ENCODE measurements around the gene ZNF217.
"Not testable (repeated sequence)": the region's sequence is repeated elsewhere in the genome, so short reads cannot be mapped to it uniquely, and the experiment has no call there.

DNA sequence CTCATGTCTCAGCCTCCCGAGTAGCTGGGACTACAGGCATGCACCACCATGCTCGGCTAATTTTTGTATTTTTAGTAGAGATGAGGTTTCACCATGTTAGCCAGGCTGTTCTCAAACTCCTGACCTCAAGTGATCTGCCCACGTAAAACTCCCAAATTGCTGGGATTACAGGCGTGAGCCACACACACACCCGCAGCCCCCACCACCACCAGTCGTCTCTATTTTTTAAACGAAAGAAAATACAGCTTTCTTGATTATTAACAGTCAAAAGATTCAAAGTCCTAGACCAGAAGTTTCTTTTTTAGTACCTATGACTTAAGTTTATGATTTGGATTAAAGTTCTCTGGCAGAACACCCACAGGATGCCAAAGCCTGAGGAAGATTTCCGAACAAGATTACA, 18.6 kb upstream of the ZNF217 start:
- TF ChIP-seq POLR2A, EP300 (IDR thresholded peaks at IDR 0.05): not testable (repeated sequence)
- TF ChIP-seq, protein P1, sequence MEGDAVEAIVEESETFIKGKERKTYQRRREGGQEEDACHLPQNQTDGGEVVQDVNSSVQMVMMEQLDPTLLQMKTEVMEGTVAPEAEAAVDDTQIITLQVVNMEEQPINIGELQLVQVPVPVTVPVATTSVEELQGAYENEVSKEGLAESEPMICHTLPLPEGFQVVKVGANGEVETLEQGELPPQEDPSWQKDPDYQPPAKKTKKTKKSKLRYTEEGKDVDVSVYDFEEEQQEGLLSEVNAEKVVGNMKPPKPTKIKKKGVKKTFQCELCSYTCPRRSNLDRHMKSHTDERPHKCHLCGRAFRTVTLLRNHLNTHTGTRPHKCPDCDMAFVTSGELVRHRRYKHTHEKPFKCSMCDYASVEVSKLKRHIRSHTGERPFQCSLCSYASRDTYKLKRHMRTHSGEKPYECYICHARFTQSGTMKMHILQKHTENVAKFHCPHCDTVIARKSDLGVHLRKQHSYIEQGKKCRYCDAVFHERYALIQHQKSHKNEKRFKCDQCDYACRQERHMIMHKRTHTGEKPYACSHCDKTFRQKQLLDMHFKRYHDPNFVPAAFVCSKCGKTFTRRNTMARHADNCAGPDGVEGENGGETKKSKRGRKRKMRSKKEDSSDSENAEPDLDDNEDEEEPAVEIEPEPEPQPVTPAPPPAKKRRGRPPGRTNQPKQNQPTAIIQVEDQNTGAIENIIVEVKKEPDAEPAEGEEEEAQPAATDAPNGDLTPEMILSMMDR (IDR thresholded peaks at IDR 0.05), result not testable (repeated sequence)

Measured in gastroesophageal sphincter (tissue), 3 donors.